H1 (cell line): ENCODE results near the gene CYTIP. TPM values are rescaled to one million over a fixed set of nuclear protein-coding genes. Genes with fewer than 3 reads are reported as not detected.

Source experiments
- CTCF ChIA-PET: fragments of 300-600 bp; sonication (Branson Sonifier 250); formaldehyde crosslinking; loops from one replicate; lab custom pipeline; 2021; ENCODE audit not compliant: partially characterized antibody; lab: Charles Lee
- POLR2A ChIA-PET: fragments of 300-600 bp; sonication (Branson Sonifier 250); formaldehyde crosslinking; loops from one replicate; lab custom pipeline; 2021; ENCODE audit warnings: inconsistent platforms; ENCODE audit not compliant: partially characterized antibody; lab: Charles Lee
- DNase-seq, 2 experiments: peaks; one replicate each; pipeline versions ENCODE4 v3.0.0 to v3.0.0-alpha.2; 2010 to 2022; ENCODE audit warnings: low spot score in 2 of 2, low read depth in 1 of 2, mixed read lengths in 1 of 2
- FAIRE-seq: peaks from 2 replicates; lab custom pipeline; 2011; peaks lifted over from hg19 to GRCh38; lab: Jason Lieb, UNC
- H2AFZ ChIP-seq: 2 replicates; pipeline ENCODE4 v1.8.1; 2012; ENCODE audit warnings: low read length, inconsistent platforms
- H2AK5ac ChIP-seq: 2 replicates; pipeline ENCODE4 v1.6.1; 2013; ENCODE audit warnings: low read depth, low read length
- H2BK120ac ChIP-seq: replicated peaks from 2 replicates; pipeline ENCODE3; 2013; ENCODE audit warnings: low read depth, low read length, inconsistent platforms
- H2BK12ac ChIP-seq: 2 replicates; pipeline ENCODE4 v1.6.1; 2013; ENCODE audit warnings: low read depth, low read length
- H2BK15ac ChIP-seq: 2 replicates; pipeline ENCODE4 v1.6.1; 2013; ENCODE audit warnings: low read length
- H2BK20ac ChIP-seq: 2 replicates; pipeline ENCODE4 v1.6.1; 2013; ENCODE audit warnings: low read length
- H2BK5ac ChIP-seq: 2 replicates; pipeline ENCODE4 v1.6.1; 2013; ENCODE audit warnings: low read depth, low read length
- H3K14ac ChIP-seq: 2 replicates; pipeline ENCODE4 v1.6.1; 2013; ENCODE audit warnings: inconsistent platforms; ENCODE audit not compliant: insufficient read length
- H3K18ac ChIP-seq: 2 replicates; pipeline ENCODE4 v1.6.1; 2013; ENCODE audit warnings: low read length; ENCODE audit errors: extremely low read depth
- H3K23ac ChIP-seq: 2 replicates; pipeline ENCODE4 v1.6.1; 2013; ENCODE audit warnings: inconsistent platforms; ENCODE audit not compliant: insufficient read length
- H3K23me2 ChIP-seq: 2 replicates; pipeline ENCODE4 v1.6.1; 2013; ENCODE audit warnings: low read depth, low read length
- H3K27ac ChIP-seq: 2 replicates; pipeline ENCODE4 v1.6.1; 2011; ENCODE audit warnings: low read depth, low read length, inconsistent platforms
- H3K27me3 ChIP-seq, 4 experiments: replicated peaks in 1 of 4; 1 replicate in 1 of 4; 2 replicates in 3 of 4; pipeline versions ENCODE4 v1.6.1 to v1.8.1; 2011 to 2013; ENCODE audit warnings: low read length in 3 of 4, mild to moderate bottlenecking in 3 of 4, inconsistent platforms in 2 of 4, mixed read lengths in 2 of 4, moderate library complexity in 1 of 4; ENCODE audit not compliant: control insufficient read depth in 3 of 4, insufficient read depth in 3 of 4; ENCODE audit errors: extremely low read depth in 1 of 4
- H3K36me3 ChIP-seq, 4 experiments: 2 replicates each; pipeline versions ENCODE4 v1.6.1 to v1.8.1; 2011 to 2013; ENCODE audit warnings: mild to moderate bottlenecking in 4 of 4, low read length in 3 of 4, moderate library complexity in 2 of 4, control low read depth in 1 of 4, inconsistent platforms in 1 of 4; ENCODE audit not compliant: insufficient read depth in 4 of 4, control insufficient read depth in 2 of 4
- H3K4ac ChIP-seq: replicated peaks from 2 replicates; pipeline ENCODE3; 2013; ENCODE audit warnings: low read length, low read depth, mixed read lengths, inconsistent platforms; ENCODE audit not compliant: insufficient read length
- H3K4me1 ChIP-seq, 4 experiments: replicated peaks in 1 of 4; 1 replicate in 1 of 4; 2 replicates in 3 of 4; pipeline versions ENCODE4 v1.6.1 to v1.8.1; 2011 to 2013; ENCODE audit warnings: low read length in 3 of 4, inconsistent platforms in 2 of 4, mixed read lengths in 1 of 4; ENCODE audit not compliant: insufficient read depth in 4 of 4, control insufficient read depth in 3 of 4
- H3K4me2 ChIP-seq, 2 experiments: 2 replicates each; pipeline versions ENCODE4 v1.6.1 to v1.8.1; 2011 to 2013; ENCODE audit warnings: low read depth in 2 of 2, low read length in 2 of 2, control low read depth in 1 of 2, inconsistent platforms in 1 of 2, mild to moderate bottlenecking in 1 of 2; ENCODE audit not compliant: insufficient read depth in 1 of 2
- H3K4me3 ChIP-seq, 4 experiments: fragments of 200-600, 300-600 bp in 1 of 4; sonication (generic), shearing (Covaris generic), sonication (Bioruptor Twin) in 1 of 4; 2 replicates each; pipeline versions ENCODE4 v1.5.1 to v1.8.1; 2011 to 2016; ENCODE audit warnings: low read length in 4 of 4, low read depth in 3 of 4, control low read depth in 2 of 4, inconsistent platforms in 2 of 4, mild to moderate bottlenecking in 2 of 4, mixed read lengths in 1 of 4, moderate library complexity in 1 of 4; ENCODE audit not compliant: insufficient read depth in 2 of 4; ENCODE audit errors: extremely low read depth in 1 of 4
- H3K56ac ChIP-seq: replicated peaks from 2 replicates; pipeline ENCODE3; 2013; ENCODE audit warnings: low read depth, mild to moderate bottlenecking, mixed read lengths, low read length, inconsistent platforms; ENCODE audit not compliant: insufficient read length
- H3K79me1 ChIP-seq: 2 replicates; pipeline ENCODE4 v1.6.1; 2013; ENCODE audit warnings: low read depth, low read length, control low read depth
- H3K79me2 ChIP-seq, 2 experiments: 2 replicates each; pipeline versions ENCODE4 v1.6.1 to v1.8.1; 2012 to 2013; ENCODE audit warnings: low read length in 2 of 2, mild to moderate bottlenecking in 2 of 2, inconsistent platforms in 1 of 2; ENCODE audit not compliant: insufficient read depth in 2 of 2, control insufficient read depth in 1 of 2
- H3K9ac ChIP-seq, 4 experiments: replicated peaks in 1 of 4; 1 replicate in 1 of 4; 2 replicates in 3 of 4; pipeline versions ENCODE4 v1.6.1 to v1.8.1; 2011 to 2013; ENCODE audit warnings: low read depth in 3 of 4, low read length in 3 of 4, control low read depth in 2 of 4, mild to moderate bottlenecking in 2 of 4, moderate library complexity in 2 of 4, inconsistent platforms in 1 of 4; ENCODE audit errors: extremely low read depth in 1 of 4
- H3K9me3 ChIP-seq, 2 experiments: 2 replicates each; pipeline versions ENCODE4 v1.6.1 to v1.8.1; 2012 to 2013; ENCODE audit warnings: mild to moderate bottlenecking in 2 of 2, moderate library complexity in 2 of 2, control low read depth in 1 of 2, inconsistent platforms in 1 of 2, low read depth in 1 of 2, low read length in 1 of 2, mixed read lengths in 1 of 2; ENCODE audit not compliant: insufficient read depth in 2 of 2
- H4K20me1 ChIP-seq, 2 experiments: replicated peaks in 1 of 2; 2 replicates each; pipeline versions ENCODE3 to v1.8.1; 2011 to 2013; ENCODE audit warnings: inconsistent platforms in 2 of 2, low read length in 2 of 2, mild to moderate bottlenecking in 1 of 2; ENCODE audit not compliant: insufficient read depth in 2 of 2, control insufficient read depth in 1 of 2
- H4K5ac ChIP-seq: 2 replicates; pipeline ENCODE4 v1.6.1; 2013; ENCODE audit warnings: low read length, low read depth, mixed read lengths, inconsistent platforms; ENCODE audit not compliant: insufficient read length
- H4K8ac ChIP-seq: 2 replicates; pipeline ENCODE4 v1.8.0; 2013; ENCODE audit warnings: mild to moderate bottlenecking, moderate library complexity, low read length, inconsistent platforms; ENCODE audit not compliant: insufficient read depth; ENCODE audit errors: extremely low read depth
- H4K91ac ChIP-seq: replicated peaks from 2 replicates; pipeline ENCODE3; 2013; ENCODE audit warnings: low read length, mixed read lengths, inconsistent platforms; ENCODE audit not compliant: insufficient read length
- JUN ChIP-seq: IDR thresholded peaks from 2 replicates; pipeline ENCODE4 v1.6.1; 2011; ENCODE audit warnings: low read depth, mild to moderate bottlenecking, improper control_type of control experiment, low read length
- WGBS, 2 experiments: shearing (Covaris generic) in 1 of 2; methylation state at CpG; one replicate each; pipeline versions ENCODE4 v1.1.6 to v1.1.7; 2013 to 2015; ENCODE audit warnings: low lambda C conversion rate in 2 of 2, mixed read lengths in 2 of 2, inconsistent platforms in 1 of 2, low coverage in 1 of 2, missing lambda C conversion rate in 1 of 2; ENCODE audit not compliant: insufficient replicate concordance in 2 of 2, insufficient coverage in 1 of 2, insufficient read length in 1 of 2; ENCODE audit errors: extremely low coverage in 1 of 2, missing lambda C conversion rate in 1 of 2; 5-methylcytosine and 5-hydroxymethylcytosine counted together
- polyA plus RNA-seq, 7 experiments: library from polyadenylated mRNA; depleted of rRNA in 3 of 7; stranded (reverse) in 5 of 7; unstranded in 2 of 7; fragments of >200 nt in 5 of 7; fragments of 200-250 nt in 2 of 7; gene quantifications; 1 replicate in 5 of 7; 2 replicates in 1 of 7; 4 replicates in 1 of 7; pipeline versions ENCODE4 v1.2.1 to v1.2.3, GENCODE V29; 2011 to 2013; ENCODE audit warnings: missing spikeins in 2 of 7, mixed read lengths in 2 of 7
- total RNA-seq: library from RNA; stranded (reverse); fragmentation: NEBNext Ultra II Directional; extraction: Animal tissue kit (Norgen Biotek cat#: 25700); gene quantifications from 2 replicates; pipeline ENCODE4 v1.2.1, GENCODE V29; 2021

The CYTIP gene
- total and polyA plus RNA-seq, 2 of the 8 experiments (the other 6 are each of a cell fraction or from before 2014, with no cell fraction given): 0.12 TPM; not detected in 1

DNA sequence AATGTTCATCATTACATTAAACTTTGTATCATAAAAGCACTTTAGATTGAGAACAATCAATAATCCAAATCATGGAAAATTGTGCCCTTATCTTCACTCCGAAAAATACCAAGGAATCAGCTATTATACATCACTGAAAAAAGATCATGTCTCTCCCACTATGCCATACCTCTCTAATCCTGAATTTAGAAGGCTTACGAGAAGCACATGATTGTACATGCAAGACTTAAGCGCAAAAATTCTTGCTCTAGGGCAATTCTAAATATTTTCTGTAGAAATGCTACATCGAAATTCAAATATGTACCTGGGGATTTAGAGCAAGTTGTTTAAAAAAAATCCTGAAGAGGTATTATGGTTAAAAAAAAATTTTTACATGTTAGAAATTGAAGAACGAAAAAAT lies 1.3 kb downstream of the CYTIP start:
- H4K20me1 ChIP-seq: no peaks in the 10 kb centered on the region
- DNase-seq: no peak
- no peaks in the 10 kb centered on the region for H3K79me2 ChIP-seq
- H2BK20ac ChIP-seq: no peak overlapping the region
- H4K8ac ChIP-seq: no peak overlapping the region
- no peaks in the 10 kb centered on the region for H3K36me3 ChIP-seq
- H2AK5ac ChIP-seq: no peak overlapping the region
- no peak overlapping the region for H3K14ac ChIP-seq
- H3K56ac ChIP-seq: no peak overlapping the region
- H3K4me1 ChIP-seq: no peaks in the 10 kb centered on the region
- H3K18ac ChIP-seq: no peak overlapping the region
- H2BK120ac ChIP-seq: no peak overlapping the region
- H3K9me3 ChIP-seq: no peaks in the 10 kb centered on the region
- H3K4ac ChIP-seq: no peak overlapping the region
- no peak overlapping the region for H2AFZ ChIP-seq
- TF ChIP-seq JUN: no peak
- H4K91ac ChIP-seq: no peak overlapping the region
- no peaks in the 10 kb centered on the region for H3K27me3 ChIP-seq
- WGBS, 2 experiments: 80% methylated on average over 5 of the region's 5 CpGs; no CpG with 5 or more reads in 1 of the 2 experiments
- H3K4me2 ChIP-seq: no peak overlapping the region
- H2BK5ac ChIP-seq: no peak overlapping the region
- no peak overlapping the region for H4K5ac ChIP-seq
- ChIA-PET POLR2A (no interaction called here), CTCF (interaction anchor here (1.2 kb wide), 1 partner anchor 55 kb away, joined by 3 read pairs; no protein-coding TSS in a partner anchor)
- H3K9ac ChIP-seq: no peak overlapping the region
- FAIRE-seq: no peak
- H3K23me2 ChIP-seq: no peaks in the 10 kb centered on the region; the same call in 1 of the 2 replicates
- H2BK12ac ChIP-seq: no peak overlapping the region
- no peak overlapping the region for H3K27ac ChIP-seq
- no peaks in the 10 kb centered on the region for H3K79me1 ChIP-seq
- H3K23ac ChIP-seq: no peak overlapping the region
- H3K4me3 ChIP-seq: no peak overlapping the region
- no peak overlapping the region for H2BK15ac ChIP-seq
